SU-DHL-6 (cell line): ENCODE measurements around the gene CLCN7.

Source experiments
- EZH2phosphoT487 ChIP-seq: fragments of 200-600 bp; sonication (generic), shearing (Covaris generic); conservative IDR thresholded peaks from 2 replicates; pipeline ENCODE4 v1.6.1; 2018; ENCODE audit warnings: mild to moderate bottlenecking, antibody characterized with exemption, low read length, moderate library complexity, mixed read lengths
- TF ChIP-seq, protein P1 (sequence below): fragments of 200-600 bp; sonication (generic); IDR thresholded peaks from one replicate; pipeline ENCODE4 v1.5.1; 2017; ENCODE audit warnings: antibody characterized with exemption, mild to moderate bottlenecking, low read length, moderate library complexity; ENCODE audit not compliant: insufficient read depth, poor library complexity, severe bottlenecking

DNA sequence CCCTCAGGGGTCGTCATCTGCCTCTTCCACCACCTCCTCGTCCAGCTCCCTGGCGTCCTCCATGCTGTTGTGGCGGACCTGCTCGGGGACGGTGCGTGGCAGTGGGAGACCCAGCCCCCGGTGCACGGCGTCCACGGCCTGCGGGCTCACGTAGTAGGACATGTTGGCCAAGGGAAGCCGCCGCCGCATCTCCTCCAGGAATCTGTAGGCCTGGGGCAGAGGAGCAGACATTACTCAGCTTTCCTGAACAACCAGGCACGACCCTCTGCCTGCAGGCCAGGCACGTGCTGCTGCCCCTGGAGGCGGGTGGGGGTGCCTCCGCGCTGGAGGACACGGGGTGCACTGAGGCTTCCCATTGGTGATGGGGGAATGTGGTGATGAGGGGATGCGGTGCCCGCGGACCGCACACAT lies 36.1 kb upstream of the CLCN7 start:
- TF ChIP-seq, protein P1, sequence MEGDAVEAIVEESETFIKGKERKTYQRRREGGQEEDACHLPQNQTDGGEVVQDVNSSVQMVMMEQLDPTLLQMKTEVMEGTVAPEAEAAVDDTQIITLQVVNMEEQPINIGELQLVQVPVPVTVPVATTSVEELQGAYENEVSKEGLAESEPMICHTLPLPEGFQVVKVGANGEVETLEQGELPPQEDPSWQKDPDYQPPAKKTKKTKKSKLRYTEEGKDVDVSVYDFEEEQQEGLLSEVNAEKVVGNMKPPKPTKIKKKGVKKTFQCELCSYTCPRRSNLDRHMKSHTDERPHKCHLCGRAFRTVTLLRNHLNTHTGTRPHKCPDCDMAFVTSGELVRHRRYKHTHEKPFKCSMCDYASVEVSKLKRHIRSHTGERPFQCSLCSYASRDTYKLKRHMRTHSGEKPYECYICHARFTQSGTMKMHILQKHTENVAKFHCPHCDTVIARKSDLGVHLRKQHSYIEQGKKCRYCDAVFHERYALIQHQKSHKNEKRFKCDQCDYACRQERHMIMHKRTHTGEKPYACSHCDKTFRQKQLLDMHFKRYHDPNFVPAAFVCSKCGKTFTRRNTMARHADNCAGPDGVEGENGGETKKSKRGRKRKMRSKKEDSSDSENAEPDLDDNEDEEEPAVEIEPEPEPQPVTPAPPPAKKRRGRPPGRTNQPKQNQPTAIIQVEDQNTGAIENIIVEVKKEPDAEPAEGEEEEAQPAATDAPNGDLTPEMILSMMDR = no peak
- TF ChIP-seq EZH2phosphoT487 = no peak
